Smooth muscle cell (in vitro differentiated cells): ENCODE results near the gene ZNF613. TPM values are rescaled to one million over a fixed set of nuclear protein-coding genes. Genes with fewer than 3 reads are reported as not detected.
A peak's percentile ranks its signal among the peaks of the same experiment; 100 is the strongest.

ENCODE experiments used
- DNase-seq: peaks from one replicate; lab custom pipeline; 2025; ENCODE audit not compliant: unreplicated experiment; lab: John Stamatoyannopoulos, UW
- H2AFZ ChIP-seq: fragments of 200-600 bp; sonication (generic); 2 replicates; pipeline ENCODE4 v1.6.0; 2016; ENCODE audit warnings: antibody characterized with exemption, low read depth, mild to moderate bottlenecking
- H3F3A ChIP-seq: fragments of 200-600 bp; sonication (generic); 2 replicates; pipeline ENCODE4 v1.6.0; 2017; ENCODE audit warnings: antibody characterized with exemption, low read depth
- H3K27ac ChIP-seq: fragments of 200-600 bp; sonication (generic); 2 replicates; pipeline ENCODE4 v1.5.1; 2016; ENCODE audit warnings: low read depth, mild to moderate bottlenecking
- H3K27me3 ChIP-seq: fragments of 200-600 bp; sonication (generic); 2 replicates; pipeline ENCODE4 v1.6.1; 2016; ENCODE audit warnings: low read depth, mild to moderate bottlenecking
- H3K36me3 ChIP-seq: fragments of 200-600 bp; sonication (generic); 2 replicates; pipeline ENCODE4 v1.5.1; 2016; ENCODE audit warnings: low read depth
- H3K4me1 ChIP-seq: fragments of 200-600 bp; sonication (generic); 2 replicates; pipeline ENCODE4 v1.5.1; 2016; ENCODE audit warnings: low read depth
- H3K4me2 ChIP-seq: fragments of 200-600 bp; sonication (generic); 2 replicates; pipeline ENCODE4 v1.6.0; 2016; ENCODE audit warnings: mild to moderate bottlenecking
- H3K4me3 ChIP-seq: fragments of 200-600 bp; sonication (generic); 2 replicates; pipeline ENCODE4 v1.5.1; 2016; ENCODE audit warnings: mild to moderate bottlenecking
- H3K79me2 ChIP-seq: fragments of 200-600 bp; sonication (generic); 2 replicates; pipeline ENCODE4 v1.6.0; 2016; ENCODE audit warnings: low read depth, mild to moderate bottlenecking
- H3K9ac ChIP-seq: fragments of 200-600 bp; sonication (generic); 2 replicates; pipeline ENCODE4 v1.6.0; 2016; ENCODE audit warnings: low read depth
- H3K9me3 ChIP-seq: fragments of 200-600 bp; sonication (generic); replicated peaks from 2 replicates; pipeline ENCODE4 v1.5.1; 2016; ENCODE audit warnings: low read depth
- H4K20me1 ChIP-seq: fragments of 200-600 bp; sonication (generic); 2 replicates; pipeline ENCODE4 v1.6.0; 2016; ENCODE audit warnings: low read depth
- WGBS: methylation state at CpG from one replicate; pipeline ENCODE4 v1.1.7; 2016; ENCODE audit warnings: low lambda C conversion rate; 5-methylcytosine and 5-hydroxymethylcytosine counted together
- polyA plus RNA-seq: library from polyadenylated mRNA; unstranded; fragments of >200 nt; fragmentation: Nextera tagmentation; extraction: Ambion mirVana; gene quantifications from 2 replicates; pipeline ENCODE4 v1.2.1, GENCODE V29; 2016
- total RNA-seq: library from RNA; depleted of rRNA; stranded (reverse); fragments of >200 nt; gene quantifications from 2 replicates; pipeline ENCODE4 v1.2.3, GENCODE V29; 2014
- TF ChIP-seq, protein P1 (sequence below): fragments of 200-600 bp; sonication (generic); IDR thresholded peaks from 2 replicates; pipeline ENCODE4 v1.5.1; 2017; ENCODE audit warnings: borderline replicate concordance, mild to moderate bottlenecking, antibody characterized with exemption; ENCODE audit not compliant: insufficient read depth, poor library complexity, severe bottlenecking

ZNF613 gene
- total and polyA plus RNA-seq, 2 experiments from 2014 or later = 3.8 to 3.9 TPM

DNA sequence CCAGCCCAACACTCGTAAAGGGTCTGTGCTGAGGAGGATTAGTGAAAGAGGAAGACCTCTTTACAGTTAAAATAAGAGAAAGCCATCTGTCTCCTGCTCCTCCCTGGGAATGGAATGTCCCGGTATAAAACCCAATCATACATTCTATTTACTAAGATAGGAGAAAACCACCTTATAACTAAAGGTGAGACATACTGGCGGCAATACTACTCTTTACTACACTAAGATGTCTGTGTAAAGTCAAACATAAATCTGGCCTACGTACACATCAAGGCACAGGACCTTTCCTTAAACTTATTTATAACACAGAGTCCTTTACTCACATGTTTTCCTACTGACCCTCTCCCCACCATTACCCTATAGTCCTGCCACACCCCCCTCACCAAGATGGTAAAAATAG lies 56.1 kb downstream of the ZNF613 start:
- TF ChIP-seq, protein P1, sequence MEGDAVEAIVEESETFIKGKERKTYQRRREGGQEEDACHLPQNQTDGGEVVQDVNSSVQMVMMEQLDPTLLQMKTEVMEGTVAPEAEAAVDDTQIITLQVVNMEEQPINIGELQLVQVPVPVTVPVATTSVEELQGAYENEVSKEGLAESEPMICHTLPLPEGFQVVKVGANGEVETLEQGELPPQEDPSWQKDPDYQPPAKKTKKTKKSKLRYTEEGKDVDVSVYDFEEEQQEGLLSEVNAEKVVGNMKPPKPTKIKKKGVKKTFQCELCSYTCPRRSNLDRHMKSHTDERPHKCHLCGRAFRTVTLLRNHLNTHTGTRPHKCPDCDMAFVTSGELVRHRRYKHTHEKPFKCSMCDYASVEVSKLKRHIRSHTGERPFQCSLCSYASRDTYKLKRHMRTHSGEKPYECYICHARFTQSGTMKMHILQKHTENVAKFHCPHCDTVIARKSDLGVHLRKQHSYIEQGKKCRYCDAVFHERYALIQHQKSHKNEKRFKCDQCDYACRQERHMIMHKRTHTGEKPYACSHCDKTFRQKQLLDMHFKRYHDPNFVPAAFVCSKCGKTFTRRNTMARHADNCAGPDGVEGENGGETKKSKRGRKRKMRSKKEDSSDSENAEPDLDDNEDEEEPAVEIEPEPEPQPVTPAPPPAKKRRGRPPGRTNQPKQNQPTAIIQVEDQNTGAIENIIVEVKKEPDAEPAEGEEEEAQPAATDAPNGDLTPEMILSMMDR = no peak
- Histone ChIP-seq H3K36me3 (no peaks in the 10 kb centered on the region), H3K27me3 (no peaks in the 10 kb centered on the region), H3K9me3 (peaks cover 6% of the 10 kb centered on the region), H3K4me2 (no peak overlapping the region), H3K79me2 (peaks cover 16% of the 10 kb centered on the region), H3K4me3 (no peak overlapping the region), H2AFZ (no peak overlapping the region), H4K20me1 (no peaks in the 10 kb centered on the region), H3K27ac (no peak overlapping the region), H3F3A (no peaks in the 10 kb centered on the region), H3K9ac (no peak overlapping the region), H3K4me1 (no peaks in the 10 kb centered on the region)
- WGBS = 89% methylated on average over 4 of the region's 4 CpGs
- no peak for DNase-seq

DNA sequence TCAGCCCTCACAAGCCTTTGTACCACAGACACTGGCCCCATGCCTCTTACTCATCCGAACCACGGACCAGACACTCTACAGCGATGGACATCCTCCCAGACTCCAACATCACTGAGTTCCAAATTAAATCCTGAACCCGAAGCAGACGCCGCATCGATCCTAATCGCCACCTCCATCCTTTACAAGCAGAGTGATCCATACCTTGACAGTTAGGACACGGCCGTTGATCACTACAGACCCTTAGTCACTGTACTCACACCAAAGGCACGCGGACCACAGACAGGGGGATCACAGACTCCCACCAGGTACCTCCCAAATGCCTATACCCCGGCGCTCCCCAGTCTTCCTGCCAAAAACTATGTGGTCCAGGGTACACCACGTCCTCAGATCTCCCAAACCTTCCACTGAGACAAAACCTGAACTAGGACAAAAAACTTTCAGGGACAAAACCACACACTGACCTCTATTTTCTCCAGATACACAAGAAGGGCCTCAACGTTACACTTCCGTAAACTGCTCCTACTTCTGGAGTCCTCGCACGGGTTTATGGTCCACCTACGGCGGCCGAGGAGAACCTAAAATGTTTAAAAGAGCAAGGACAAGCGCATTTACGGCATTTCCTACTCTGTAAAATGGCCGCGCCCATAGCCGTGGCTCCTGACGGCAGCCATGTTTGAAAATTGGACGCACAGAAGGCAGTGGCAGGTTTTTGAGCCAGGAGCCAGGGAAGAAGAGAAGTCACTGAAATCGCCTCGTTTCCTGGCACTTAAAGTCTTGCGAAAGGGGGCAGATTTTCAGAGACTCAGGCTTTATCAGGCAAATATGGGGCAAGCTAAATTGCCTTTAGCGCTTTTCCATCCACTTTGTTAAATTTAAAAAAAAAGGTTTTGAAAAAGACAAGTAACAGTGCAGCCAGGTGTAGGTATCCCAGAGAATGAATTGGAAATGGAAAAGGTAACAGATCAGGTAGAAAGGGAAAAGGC lies 59.3 kb downstream of the ZNF613 start, which contains the start of gene ZNF350:
Gene ZNF350 (minus strand): TSS at position 532 of the 983 bp plus-strand sequence. CDS start 12,480 bp downstream, outside the sequence.
- H3K27me3 ChIP-seq = no peaks in the 10 kb centered on the region
- H3K4me3 ChIP-seq = peak within 1 kb of the TSS; percentile 75
- TF ChIP-seq, protein P1 = no peak
- peak within 1 kb of the TSS; percentile 49 for H3K27ac ChIP-seq
- H3F3A ChIP-seq = no peaks in the 10 kb centered on the region
- DNase-seq = peak; percentile 1
- H3K79me2 ChIP-seq = peaks cover 16% of the 10 kb centered on the region
- no peaks in the 10 kb centered on the region for H3K36me3 ChIP-seq
- H4K20me1 ChIP-seq = no peaks in the 10 kb centered on the region
- peak within 1 kb of the TSS; percentile 74 for H3K9ac ChIP-seq
- WGBS = 54% methylated on average over 33 of the region's 33 CpGs
- peaks cover 22% of the 10 kb centered on the region for H3K9me3 ChIP-seq
- H2AFZ ChIP-seq = peak within 1 kb of the TSS; percentile 88
- no peaks in the 10 kb centered on the region for H3K4me1 ChIP-seq
- H3K4me2 ChIP-seq = peak within 1 kb of the TSS; percentile 83

DNA sequence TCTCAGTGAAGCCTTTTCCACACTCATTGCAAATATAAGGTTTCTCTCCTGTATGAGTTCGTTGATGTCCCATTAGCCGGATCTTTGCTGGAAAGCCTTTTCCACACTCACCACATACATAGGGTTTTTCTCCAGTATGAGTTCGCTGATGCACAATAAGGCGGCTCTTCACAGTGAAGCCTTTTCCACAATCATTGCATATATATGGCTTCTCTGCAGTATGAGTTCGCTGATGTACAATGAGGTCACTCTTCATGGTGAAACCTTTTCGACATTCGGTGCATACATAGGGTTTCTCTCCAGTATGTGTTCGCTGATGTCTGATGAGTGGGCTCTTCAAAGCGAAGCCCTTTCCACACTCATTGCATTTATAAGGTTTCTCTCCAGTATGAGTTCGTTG lies 66.2 kb downstream of the ZNF613 start:
- no peak overlapping the region for H3K4me2 ChIP-seq
- peak overlapping the region; percentile 15 for H3K4me3 ChIP-seq
- no peaks in the 10 kb centered on the region for H3K27me3 ChIP-seq
- no peaks in the 10 kb centered on the region for H3K79me2 ChIP-seq
- H3K27ac ChIP-seq = no peak overlapping the region
- H3K9ac ChIP-seq = no peak overlapping the region
- peaks cover 62% of the 10 kb centered on the region for H3K36me3 ChIP-seq
- no peak for DNase-seq
- no peaks in the 10 kb centered on the region for H3F3A ChIP-seq
- WGBS = 98% methylated on average over 10 of the region's 10 CpGs
- peaks cover 80% of the 10 kb centered on the region for H3K9me3 ChIP-seq
- H4K20me1 ChIP-seq = no peaks in the 10 kb centered on the region
- TF ChIP-seq, protein P1 = no peak
- no peaks in the 10 kb centered on the region for H3K4me1 ChIP-seq
- no peak overlapping the region for H2AFZ ChIP-seq
